ENCODE data around the gene COPS7B. TPM values are rescaled to one million over a fixed set of nuclear protein-coding genes. Genes with fewer than 3 reads are reported as not detected.

The COPS7B gene
- total RNA-seq, 5 donors from 2014 or later (not counting 1 experiment from before 2014, with no cell fraction given) = 39.8 to 53.1 (median 49.7) TPM

GRCh38 chr2:231785413-231785812, 832 bp upstream of the COPS7B start:
- Mint-ChIP-seq H3K27me3 (no peaks in the 10 kb centered on the region), H3K4me1 (peaks cover 75 to 82% (median 77%) of the 10 kb centered on the region in 3 donors), H3K27ac (peak overlapping the region; percentile 83 to 90), H3K4me3 (peak overlapping the region; percentile 84 to 98 (median 89)), H3K36me3 (peaks cover 5% of the 10 kb centered on the region), H3K9me3 (no peaks in the 10 kb centered on the region)
- Histone ChIP-seq H3K9me3 (no peaks in the 10 kb centered on the region), H3K4me3 (ENCODE audit: control insufficient read depth in 1 of 2, extremely low read depth in 1 of 2, low read length in 1 of 2) (no peak overlapping the region), H3K36me3 (ENCODE audit: control insufficient read depth in 2 of 2, extremely low read depth in 1 of 2, insufficient read depth in 1 of 2, low read length in 1 of 2) (peaks cover 0 to 20% of the 10 kb centered on the region in 2 donors), H3K27me3 (replicated peaks in 1 of 2; ENCODE audit: control insufficient read depth in 2 of 2, extremely low read depth in 1 of 2, insufficient read depth in 2 of 2, low read length in 1 of 2) (no peaks in the 10 kb centered on the region), H3K27ac (ENCODE audit: low read length) (no peak overlapping the region), H3K4me1 (ENCODE audit: control insufficient read depth in 1 of 2, extremely low read depth in 1 of 2, insufficient read depth in 2 of 2, low read length in 2 of 2) (peaks cover 24 to 33% of the 10 kb centered on the region in 2 experiments)
- ATAC-seq (replicated peaks in 1 of 4) = no peak
- ChIA-PET POLR2A (interaction anchor here in 1 of 2 donors (0.5 kb wide), 1 partner anchor 1780 kb away, joined by 3 read pairs; no protein-coding TSS in a partner anchor), CTCF (interaction anchor here in 1 of 2 donors (1.1 kb wide), 1 partner anchor 9 kb away, joined by 4 read pairs; no protein-coding TSS in a partner anchor)
- WGBS (ENCODE audit: insufficient coverage) = 80% methylated on average over 2 of the region's 2 CpGs
- no peak for DNase-seq

GRCh38 chr2:231785822-231786176, 446 bp upstream of the COPS7B start:
- no peaks in the 10 kb centered on the region for H3K27me3 ChIP-seq (replicated peaks in 1 of 2; ENCODE audit: control insufficient read depth in 2 of 2, extremely low read depth in 1 of 2, insufficient read depth in 2 of 2, low read length in 1 of 2)
- H3K27ac ChIP-seq (ENCODE audit: low read length) = peak overlapping the region; percentile 54
- peak overlapping the region; percentile 73 to 85 for H3K4me3 ChIP-seq (ENCODE audit: control insufficient read depth in 1 of 2, extremely low read depth in 1 of 2, low read length in 1 of 2)
- no peaks in the 10 kb centered on the region for H3K9me3 ChIP-seq
- peaks cover 24 to 31% of the 10 kb centered on the region in 2 experiments for H3K4me1 ChIP-seq (ENCODE audit: control insufficient read depth in 1 of 2, extremely low read depth in 1 of 2, insufficient read depth in 2 of 2, low read length in 2 of 2)
- ATAC-seq (replicated peaks in 1 of 4) (no peak), DNase-seq (no peak)
- WGBS (ENCODE audit: insufficient coverage) = 36% methylated on average over 4 of the region's 6 CpGs
- Mint-ChIP-seq H3K4me3 (peak overlapping the region; percentile 84 to 89 (median 84)), H3K27ac (peak overlapping the region; percentile 83 to 90), H3K27me3 (no peaks in the 10 kb centered on the region), H3K36me3 (peaks cover 6% of the 10 kb centered on the region), H3K9me3 (no peaks in the 10 kb centered on the region), H3K4me1 (peaks cover 75 to 82% (median 77%) of the 10 kb centered on the region in 3 donors)
- POLR2A ChIA-PET = interaction anchor here in 1 of 2 donors (0.5 kb wide), 1 partner anchor 1780 kb away, joined by 3 read pairs; no protein-coding TSS in a partner anchor
- H3K36me3 ChIP-seq (ENCODE audit: control insufficient read depth in 2 of 2, extremely low read depth in 1 of 2, insufficient read depth in 1 of 2, low read length in 1 of 2) = peaks cover 0 to 22% of the 10 kb centered on the region in 2 donors
- CTCF ChIA-PET = interaction anchor here in 1 of 2 donors (0.6 to 0.8 kb wide), 3 partner anchors 108 to 655 kb away, joined by 3 to 5 read pairs (median 4); no protein-coding TSS in a partner anchor

- no peaks in the 10 kb centered on the region for H3K27me3 ChIP-seq (replicated peaks in 1 of 2; ENCODE audit: control insufficient read depth in 2 of 2, extremely low read depth in 1 of 2, insufficient read depth in 2 of 2, low read length in 1 of 2)
- Mint-ChIP-seq H3K4me3 (peak overlapping the region; percentile 84 to 89 (median 84)), H3K27me3 (no peaks in the 10 kb centered on the region), H3K4me1 (peaks cover 74 to 84% (median 81%) of the 10 kb centered on the region in 3 donors), H3K9me3 (no peaks in the 10 kb centered on the region), H3K27ac (peak overlapping the region; percentile 82 to 85), H3K36me3 (peaks cover 17% of the 10 kb centered on the region)
- H3K36me3 ChIP-seq (ENCODE audit: control insufficient read depth in 2 of 2, extremely low read depth in 1 of 2, insufficient read depth in 1 of 2, low read length in 1 of 2) = peaks cover 0 to 33% of the 10 kb centered on the region in 2 donors
- CTCF ChIA-PET = no interaction called here
- H3K9me3 ChIP-seq = no peaks in the 10 kb centered on the region
- DNase-seq (no peak), ATAC-seq (replicated peaks in 1 of 4) (no peak)
- 39% methylated on average over 11 of the region's 11 CpGs for WGBS (ENCODE audit: insufficient coverage)
- H3K4me3 ChIP-seq (ENCODE audit: control insufficient read depth in 1 of 2, extremely low read depth in 1 of 2, low read length in 1 of 2) = peak overlapping the region; percentile 73 to 85
- H3K4me1 ChIP-seq (ENCODE audit: control insufficient read depth in 1 of 2, extremely low read depth in 1 of 2, insufficient read depth in 2 of 2, low read length in 2 of 2) = peaks cover 23 to 30% of the 10 kb centered on the region in 2 experiments
- H3K27ac ChIP-seq (ENCODE audit: low read length) = peak overlapping the region; percentile 44
- POLR2A ChIA-PET = no interaction called here
Measured at GRCh38 chr2:231786917-231787292, 660 bp downstream of the COPS7B start.

GRCh38 chr2:231791107-231791506, 4.9 kb downstream of the COPS7B start:
- no peak overlapping the region for H3K4me3 Mint-ChIP-seq
- ChIA-PET POLR2A (interaction anchor here in 1 of 2 donors (0.6 kb wide), 1 partner anchor 15 kb away, joined by 3 read pairs; no protein-coding TSS in a partner anchor), CTCF (no interaction called here)
- H3K36me3 Mint-ChIP-seq = peaks cover 39% of the 10 kb centered on the region
- WGBS (ENCODE audit: insufficient coverage) = 92% methylated on average over 2 of the region's 3 CpGs
- no peak overlapping the region for H3K4me3 ChIP-seq (ENCODE audit: control insufficient read depth in 1 of 2, extremely low read depth in 1 of 2, low read length in 1 of 2)
- ATAC-seq (replicated peaks in 1 of 4) (no peak), DNase-seq (no peak)
- no peaks in the 10 kb centered on the region for H3K9me3 Mint-ChIP-seq
- H3K4me1 Mint-ChIP-seq = peaks cover 42 to 47% (median 46%) of the 10 kb centered on the region in 3 donors
- H3K36me3 ChIP-seq (ENCODE audit: control insufficient read depth in 2 of 2, extremely low read depth in 1 of 2, insufficient read depth in 1 of 2, low read length in 1 of 2) = peaks cover 4 to 68% of the 10 kb centered on the region in 2 donors
- no peaks in the 10 kb centered on the region for H3K27me3 ChIP-seq (replicated peaks in 1 of 2; ENCODE audit: control insufficient read depth in 2 of 2, extremely low read depth in 1 of 2, insufficient read depth in 2 of 2, low read length in 1 of 2)
- no peak overlapping the region for H3K27ac Mint-ChIP-seq
- H3K27me3 Mint-ChIP-seq = no peaks in the 10 kb centered on the region
- H3K9me3 ChIP-seq = no peaks in the 10 kb centered on the region
- H3K4me1 ChIP-seq (ENCODE audit: control insufficient read depth in 1 of 2, extremely low read depth in 1 of 2, insufficient read depth in 2 of 2, low read length in 2 of 2) = peaks cover 9 to 10% of the 10 kb centered on the region in 2 experiments
- H3K27ac ChIP-seq (ENCODE audit: low read length) = no peak overlapping the region

GRCh38 chr2:231794383-231794782, 8.1 kb downstream of the COPS7B start:
- ATAC-seq (replicated peaks in 1 of 4) (no peak), DNase-seq (no peak)
- Histone ChIP-seq H3K36me3 (ENCODE audit: control insufficient read depth in 2 of 2, extremely low read depth in 1 of 2, insufficient read depth in 1 of 2, low read length in 1 of 2) (peaks cover 17 to 82% of the 10 kb centered on the region in 2 donors), H3K27ac (ENCODE audit: low read length) (no peak overlapping the region), H3K9me3 (no peaks in the 10 kb centered on the region), H3K4me3 (ENCODE audit: control insufficient read depth in 1 of 2, extremely low read depth in 1 of 2, low read length in 1 of 2) (no peak overlapping the region), H3K4me1 (ENCODE audit: control insufficient read depth in 1 of 2, extremely low read depth in 1 of 2, insufficient read depth in 2 of 2, low read length in 2 of 2) (no peaks in the 10 kb centered on the region), H3K27me3 (replicated peaks in 1 of 2; ENCODE audit: control insufficient read depth in 2 of 2, extremely low read depth in 1 of 2, insufficient read depth in 2 of 2, low read length in 1 of 2) (no peaks in the 10 kb centered on the region)
- Mint-ChIP-seq H3K9me3 (no peaks in the 10 kb centered on the region), H3K27me3 (no peaks in the 10 kb centered on the region), H3K4me1 (peaks cover 21 to 34% (median 24%) of the 10 kb centered on the region in 3 donors), H3K27ac (no peak overlapping the region), H3K36me3 (peaks cover 66% of the 10 kb centered on the region), H3K4me3 (no peak overlapping the region)
- ChIA-PET POLR2A (no interaction called here), CTCF (interaction anchor here in 1 of 2 donors (0.6 kb wide), 2 partner anchors 199 to 428 kb away, joined by 3 to 5 read pairs; no protein-coding TSS in a partner anchor)
- no CpG with 5 or more reads among the region's 3 CpGs for WGBS (ENCODE audit: insufficient coverage)

- H3K9me3 ChIP-seq = no peaks in the 10 kb centered on the region
- H3K4me3 ChIP-seq (ENCODE audit: control insufficient read depth in 1 of 2, extremely low read depth in 1 of 2, low read length in 1 of 2) = no peak overlapping the region
- no peaks in the 10 kb centered on the region for H3K4me1 ChIP-seq (ENCODE audit: control insufficient read depth in 1 of 2, extremely low read depth in 1 of 2, insufficient read depth in 2 of 2, low read length in 2 of 2)
- H3K4me3 Mint-ChIP-seq = no peak overlapping the region
- peaks cover 69% of the 10 kb centered on the region for H3K36me3 Mint-ChIP-seq
- no peak overlapping the region for H3K27ac ChIP-seq (ENCODE audit: low read length)
- WGBS (ENCODE audit: insufficient coverage) = 100% methylated on average over 5 of the region's 9 CpGs
- H3K27me3 ChIP-seq (replicated peaks in 1 of 2; ENCODE audit: control insufficient read depth in 2 of 2, extremely low read depth in 1 of 2, insufficient read depth in 2 of 2, low read length in 1 of 2) = no peaks in the 10 kb centered on the region
- no peaks in the 10 kb centered on the region for H3K27me3 Mint-ChIP-seq
- peaks cover 14 to 25% (median 15%) of the 10 kb centered on the region in 3 donors for H3K4me1 Mint-ChIP-seq
- ChIA-PET POLR2A (no interaction called here), CTCF (interaction anchor here (0.6 kb wide), 3 partner anchors 21 to 1733 kb away, joined by 3 read pairs; no protein-coding TSS in a partner anchor)
- H3K9me3 Mint-ChIP-seq = no peaks in the 10 kb centered on the region
- peaks cover 19 to 85% of the 10 kb centered on the region in 2 donors for H3K36me3 ChIP-seq (ENCODE audit: control insufficient read depth in 2 of 2, extremely low read depth in 1 of 2, insufficient read depth in 1 of 2, low read length in 1 of 2)
- H3K27ac Mint-ChIP-seq = no peak overlapping the region
- ATAC-seq (replicated peaks in 1 of 4) (no peak), DNase-seq (no peak)
Measured at GRCh38 chr2:231795525-231796327, 9.5 kb downstream of the COPS7B start.

Measured in T-cell (primary cell).